ENCODE data around the gene KLHL1.
A peak's percentile ranks its signal among the peaks of the same experiment; 100 is the strongest.

KLHL1 gene

GRCh38 chr13:69999875-70000274 lies 108.4 kb downstream of the KLHL1 start:
- no peak for DNase-seq

GRCh38 chr13:69997061-69997460 lies 111.2 kb downstream of the KLHL1 start:
- DNase-seq = no peak

GRCh38 chr13:69980799-69981198 lies 127.5 kb downstream of the KLHL1 start:
- no peak for DNase-seq

GRCh38 chr13:69975496-69975895 lies 132.8 kb downstream of the KLHL1 start:
- DNase-seq = no peak

- DNase-seq = no peak
These were observed 137.7 kb downstream of the KLHL1 start for GRCh38 chr13:69970520-69970919.

- no peak for DNase-seq
These were observed 149.2 kb downstream of the KLHL1 start for GRCh38 chr13:69959046-69959445.

- no peak for DNase-seq
These were observed 151.4 kb downstream of the KLHL1 start for GRCh38 chr13:69956839-69957238.

- no peak for DNase-seq
These were observed 151.9 kb downstream of the KLHL1 start for GRCh38 chr13:69956349-69956748.

- no peak for DNase-seq
These were observed 153.0 kb downstream of the KLHL1 start for GRCh38 chr13:69955271-69955670.

GRCh38 chr13:69951412-69951811 lies 156.8 kb downstream of the KLHL1 start:
- no peak for DNase-seq

- no peak for DNase-seq
These were observed 158.1 kb downstream of the KLHL1 start for GRCh38 chr13:69950160-69950559.

- no peak for DNase-seq
These were observed 160.2 kb downstream of the KLHL1 start for GRCh38 chr13:69948016-69948415.

- no peak for DNase-seq
These were observed 160.7 kb downstream of the KLHL1 start for GRCh38 chr13:69947582-69947981.

- no peak for DNase-seq
These were observed 161.7 kb downstream of the KLHL1 start for GRCh38 chr13:69946511-69946910.

- DNase-seq = no peak
These were observed 173.2 kb downstream of the KLHL1 start for GRCh38 chr13:69935043-69935442.

GRCh38 chr13:69928262-69928661 lies 180.0 kb downstream of the KLHL1 start:
- DNase-seq = no peak

GRCh38 chr13:69921156-69921555 lies 187.1 kb downstream of the KLHL1 start:
- DNase-seq = no peak

GRCh38 chr13:69912630-69913029 lies 195.6 kb downstream of the KLHL1 start:
- no peak for DNase-seq

- DNase-seq = no peak
These were observed 197.5 kb downstream of the KLHL1 start for GRCh38 chr13:69910800-69911199.

GRCh38 chr13:69904784-69905183 lies 203.5 kb downstream of the KLHL1 start:
- DNase-seq = no peak

GRCh38 chr13:69903081-69903480 lies 205.2 kb downstream of the KLHL1 start:
- DNase-seq = peak; percentile 33

GRCh38 chr13:69882451-69882850 lies 225.8 kb downstream of the KLHL1 start:
- DNase-seq = no peak

- DNase-seq = no peak
These were observed 228.3 kb downstream of the KLHL1 start for GRCh38 chr13:69879936-69880335.

GRCh38 chr13:69872321-69873047 lies 235.8 kb downstream of the KLHL1 start:
- DNase-seq = no peak

- no peak for DNase-seq
These were observed 241.7 kb downstream of the KLHL1 start for GRCh38 chr13:69866555-69866954.
